Tibial nerve (tissue), 4 donors: ENCODE data around the gene BMPR1A.

Experiments
- EP300 ChIP-seq, 2 donors: sonication (generic); formaldehyde crosslinking; IDR thresholded peaks; one replicate each; pipeline ENCODE4 v1.6.1; 2017; ENCODE audit warnings: antibody characterized with exemption in 2 of 2, mild to moderate bottlenecking in 1 of 2
- POLR2A ChIP-seq, 2 donors: fragments of 450-650 bp; IDR thresholded peaks; one replicate each; pipeline ENCODE4 v1.6.1; 2017; ENCODE audit warnings: antibody characterized with exemption in 2 of 2, mild to moderate bottlenecking in 2 of 2, moderate library complexity in 2 of 2
- TF ChIP-seq, protein P1 (sequence below), 5 experiments: fragments of 200-600 bp in 3 of 5; fragments of 450-650 bp in 2 of 5; sonication (generic) in 3 of 5; IDR thresholded peaks; one replicate each; pipeline ENCODE4 v1.5.1; 2016 to 2019; ENCODE audit warnings: antibody characterized with exemption in 5 of 5, mild to moderate bottlenecking in 3 of 5, moderate library complexity in 2 of 5

DNA sequence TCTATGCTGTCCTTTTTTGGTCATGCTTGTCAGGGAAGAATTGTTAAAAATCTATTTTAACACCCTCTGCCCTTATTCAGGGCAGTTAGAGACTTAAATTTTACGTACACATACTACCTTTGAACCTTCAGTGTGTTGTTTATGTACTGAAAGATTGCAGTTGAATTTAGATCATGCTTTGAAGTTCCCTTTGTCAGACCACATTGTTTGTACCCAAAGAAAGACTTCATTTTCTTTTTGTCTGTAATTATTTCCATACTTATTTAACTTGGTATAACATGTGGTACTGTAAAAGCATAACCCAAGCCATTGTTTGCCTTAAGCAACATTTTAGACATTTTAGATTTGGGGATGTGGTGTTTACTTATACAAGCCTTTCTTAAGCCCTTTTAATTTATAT, 104.9 kb downstream of the BMPR1A start:
- TF ChIP-seq, protein P1, sequence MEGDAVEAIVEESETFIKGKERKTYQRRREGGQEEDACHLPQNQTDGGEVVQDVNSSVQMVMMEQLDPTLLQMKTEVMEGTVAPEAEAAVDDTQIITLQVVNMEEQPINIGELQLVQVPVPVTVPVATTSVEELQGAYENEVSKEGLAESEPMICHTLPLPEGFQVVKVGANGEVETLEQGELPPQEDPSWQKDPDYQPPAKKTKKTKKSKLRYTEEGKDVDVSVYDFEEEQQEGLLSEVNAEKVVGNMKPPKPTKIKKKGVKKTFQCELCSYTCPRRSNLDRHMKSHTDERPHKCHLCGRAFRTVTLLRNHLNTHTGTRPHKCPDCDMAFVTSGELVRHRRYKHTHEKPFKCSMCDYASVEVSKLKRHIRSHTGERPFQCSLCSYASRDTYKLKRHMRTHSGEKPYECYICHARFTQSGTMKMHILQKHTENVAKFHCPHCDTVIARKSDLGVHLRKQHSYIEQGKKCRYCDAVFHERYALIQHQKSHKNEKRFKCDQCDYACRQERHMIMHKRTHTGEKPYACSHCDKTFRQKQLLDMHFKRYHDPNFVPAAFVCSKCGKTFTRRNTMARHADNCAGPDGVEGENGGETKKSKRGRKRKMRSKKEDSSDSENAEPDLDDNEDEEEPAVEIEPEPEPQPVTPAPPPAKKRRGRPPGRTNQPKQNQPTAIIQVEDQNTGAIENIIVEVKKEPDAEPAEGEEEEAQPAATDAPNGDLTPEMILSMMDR (IDR thresholded peaks at IDR 0.05) = no peak
- TF ChIP-seq POLR2A (IDR thresholded peaks at IDR 0.05) = no peak
- TF ChIP-seq EP300 (IDR thresholded peaks at IDR 0.05) = no peak
